Neural cell (in vitro differentiated cells): ENCODE measurements around the gene CPHXL2.

ENCODE experiments used
- EP300 ChIP-seq: fragments of 450-650 bp; conservative IDR thresholded peaks from 2 replicates; pipeline ENCODE4 v1.6.1; 2014; ENCODE audit warnings: antibody characterized with exemption, mild to moderate bottlenecking, moderate library complexity; ENCODE audit not compliant: poor library complexity, severe bottlenecking
- POLR2AphosphoS5 ChIP-seq: IDR thresholded peaks from 2 replicates; pipeline ENCODE4 v1.6.1; 2012
- TF ChIP-seq, protein P1 (sequence below): fragments of 450-650 bp; IDR thresholded peaks from 2 replicates; pipeline ENCODE4 v1.5.1; 2014; ENCODE audit warnings: antibody characterized with exemption, mild to moderate bottlenecking, moderate library complexity; ENCODE audit not compliant: poor library complexity, severe bottlenecking

DNA sequence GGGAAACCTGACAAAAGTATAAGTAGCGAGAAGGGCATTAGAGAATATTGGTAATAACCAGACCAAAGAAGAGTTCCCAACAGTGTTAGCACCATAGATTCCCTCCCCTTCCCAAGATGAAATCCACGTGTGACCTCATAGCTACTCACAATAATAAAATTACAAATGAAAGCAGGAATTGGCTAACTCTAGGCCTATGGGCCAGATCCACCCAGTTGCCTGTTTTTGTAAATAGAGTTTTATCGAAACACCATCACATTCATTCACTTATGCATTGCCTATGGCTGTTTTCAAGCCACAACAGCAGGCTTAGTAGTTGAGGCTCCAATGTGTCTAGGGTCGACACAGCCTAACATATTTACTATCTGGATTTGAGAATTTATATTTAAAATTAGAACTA lies 41.6 kb upstream of the CPHXL2 start:
- TF ChIP-seq, protein P1, sequence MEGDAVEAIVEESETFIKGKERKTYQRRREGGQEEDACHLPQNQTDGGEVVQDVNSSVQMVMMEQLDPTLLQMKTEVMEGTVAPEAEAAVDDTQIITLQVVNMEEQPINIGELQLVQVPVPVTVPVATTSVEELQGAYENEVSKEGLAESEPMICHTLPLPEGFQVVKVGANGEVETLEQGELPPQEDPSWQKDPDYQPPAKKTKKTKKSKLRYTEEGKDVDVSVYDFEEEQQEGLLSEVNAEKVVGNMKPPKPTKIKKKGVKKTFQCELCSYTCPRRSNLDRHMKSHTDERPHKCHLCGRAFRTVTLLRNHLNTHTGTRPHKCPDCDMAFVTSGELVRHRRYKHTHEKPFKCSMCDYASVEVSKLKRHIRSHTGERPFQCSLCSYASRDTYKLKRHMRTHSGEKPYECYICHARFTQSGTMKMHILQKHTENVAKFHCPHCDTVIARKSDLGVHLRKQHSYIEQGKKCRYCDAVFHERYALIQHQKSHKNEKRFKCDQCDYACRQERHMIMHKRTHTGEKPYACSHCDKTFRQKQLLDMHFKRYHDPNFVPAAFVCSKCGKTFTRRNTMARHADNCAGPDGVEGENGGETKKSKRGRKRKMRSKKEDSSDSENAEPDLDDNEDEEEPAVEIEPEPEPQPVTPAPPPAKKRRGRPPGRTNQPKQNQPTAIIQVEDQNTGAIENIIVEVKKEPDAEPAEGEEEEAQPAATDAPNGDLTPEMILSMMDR: no peak
- TF ChIP-seq POLR2AphosphoS5: no peak
- no peak for TF ChIP-seq EP300
